LNCaP clone FGC (cell line): ENCODE data around the gene BST2.

ENCODE experiments used
- DNase-seq: peaks from one replicate; pipeline ENCODE4 v3.0.0-alpha.2; 2011; ENCODE audit warnings: low read depth
- H3K4me3 ChIP-seq: 2 replicates; pipeline ENCODE4 v1.5.1; 2011; ENCODE audit warnings: mild to moderate bottlenecking, low read depth, low read length, control low read depth
- TF ChIP-seq, protein P1 (sequence below): IDR thresholded peaks from 2 replicates; pipeline ENCODE4 v1.5.1; 2012; ENCODE audit warnings: mild to moderate bottlenecking; ENCODE audit not compliant: control insufficient read depth, insufficient read depth; ENCODE audit errors: extremely low read depth

BST2 gene

DNA sequence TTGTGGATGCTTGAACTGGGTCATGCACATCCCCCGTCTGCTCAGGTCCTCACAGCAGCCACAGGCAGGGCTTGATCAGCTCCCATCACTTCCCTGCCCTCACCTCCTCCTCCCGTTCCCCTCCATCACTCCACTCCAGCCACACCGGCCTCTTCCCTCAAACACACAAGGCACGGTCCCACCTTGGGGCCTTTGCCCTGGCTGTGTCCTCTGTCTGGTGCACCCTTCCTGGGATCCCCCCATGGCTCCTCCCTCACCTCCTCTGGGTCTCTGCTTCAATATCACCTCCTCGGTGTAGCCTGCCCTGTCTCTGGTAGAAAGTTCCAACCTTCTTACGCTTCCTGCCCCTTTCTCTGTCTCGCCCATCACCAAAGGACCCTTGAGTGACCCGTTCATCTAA is 52.0 kb downstream of the BST2 start:
- DNase-seq = no peak
- TF ChIP-seq, protein P1, sequence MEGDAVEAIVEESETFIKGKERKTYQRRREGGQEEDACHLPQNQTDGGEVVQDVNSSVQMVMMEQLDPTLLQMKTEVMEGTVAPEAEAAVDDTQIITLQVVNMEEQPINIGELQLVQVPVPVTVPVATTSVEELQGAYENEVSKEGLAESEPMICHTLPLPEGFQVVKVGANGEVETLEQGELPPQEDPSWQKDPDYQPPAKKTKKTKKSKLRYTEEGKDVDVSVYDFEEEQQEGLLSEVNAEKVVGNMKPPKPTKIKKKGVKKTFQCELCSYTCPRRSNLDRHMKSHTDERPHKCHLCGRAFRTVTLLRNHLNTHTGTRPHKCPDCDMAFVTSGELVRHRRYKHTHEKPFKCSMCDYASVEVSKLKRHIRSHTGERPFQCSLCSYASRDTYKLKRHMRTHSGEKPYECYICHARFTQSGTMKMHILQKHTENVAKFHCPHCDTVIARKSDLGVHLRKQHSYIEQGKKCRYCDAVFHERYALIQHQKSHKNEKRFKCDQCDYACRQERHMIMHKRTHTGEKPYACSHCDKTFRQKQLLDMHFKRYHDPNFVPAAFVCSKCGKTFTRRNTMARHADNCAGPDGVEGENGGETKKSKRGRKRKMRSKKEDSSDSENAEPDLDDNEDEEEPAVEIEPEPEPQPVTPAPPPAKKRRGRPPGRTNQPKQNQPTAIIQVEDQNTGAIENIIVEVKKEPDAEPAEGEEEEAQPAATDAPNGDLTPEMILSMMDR = no peak
- H3K4me3 ChIP-seq = no peak overlapping the region
